ENCODE data around the gene ALG9. TPM values are rescaled to one million over a fixed set of nuclear protein-coding genes. Genes with fewer than 3 reads are reported as not detected.

The ALG9 gene
- total and polyA plus RNA-seq, 7 experiments from 2014 or later, result 14.1 to 30.2 (median 27.8) TPM

DNA sequence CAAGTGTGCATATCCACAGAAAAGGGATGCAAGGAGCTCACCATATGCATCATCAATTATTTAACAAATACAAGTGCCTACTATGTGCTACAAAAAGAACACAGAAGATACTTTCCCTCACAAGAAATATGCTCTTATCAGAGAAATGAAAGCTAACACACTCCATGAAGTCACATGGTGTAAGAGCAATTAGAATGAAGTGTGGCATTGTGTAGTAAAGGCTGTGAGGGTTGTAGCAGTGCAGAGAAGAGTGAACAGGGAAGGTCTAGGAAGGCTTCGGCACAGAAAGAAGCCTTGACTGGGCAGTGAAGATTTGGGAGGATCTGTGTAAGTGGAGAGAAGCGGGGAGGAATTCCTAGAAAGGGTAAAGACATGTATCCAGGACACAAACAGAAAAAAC lies 127.7 kb downstream of the ALG9 start:
- H3K36me3 ChIP-seq (ENCODE audit: control insufficient read depth in 2 of 3, insufficient read depth in 3 of 3, low read length in 3 of 3), result peaks cover 9 to 71% (median 9%) of the 10 kb centered on the region in 3 experiments
- H3K4me1 Mint-ChIP-seq, result peaks cover 0 to 7% (median 2%) of the 10 kb centered on the region in 7 donors
- H3K27me3 ChIP-seq (ENCODE audit: control insufficient read depth in 2 of 2, insufficient read depth in 2 of 2, low read length in 2 of 2), result no peaks in the 10 kb centered on the region
- no peaks in the 10 kb centered on the region for H3K4me1 ChIP-seq (ENCODE audit: control insufficient read depth in 2 of 2, insufficient read depth in 2 of 2, low read length in 2 of 2)
- no peaks in the 10 kb centered on the region for H3K27me3 Mint-ChIP-seq
- CTCF ChIA-PET, result no interaction called here
- no peak overlapping the region for H3K4me3 ChIP-seq (ENCODE audit: low read length)
- H3K9me3 Mint-ChIP-seq, result peaks cover 0 to 3% (median 0%) of the 10 kb centered on the region in 11 donors
- H3K27ac ChIP-seq (ENCODE audit: low read depth, low read length), result no peak overlapping the region
- no peak for ATAC-seq
- H3K36me3 Mint-ChIP-seq, result peaks cover 33 to 67% (median 43%) of the 10 kb centered on the region in 5 donors
- POLR2A ChIA-PET, result no interaction called here
- intact Hi-C loops (cut with micrococcal nuclease), result no loop called here
- H3K27ac Mint-ChIP-seq, result peak overlapping the region in 3 of 9 donors; percentile 1 to 34 (median 3)
- H3K9me3 ChIP-seq (ENCODE audit: control insufficient read depth in 2 of 3, low read length in 3 of 3), result no peaks in the 10 kb centered on the region
- DNase-seq, result no peak
- H3K4me3 Mint-ChIP-seq, result no peak overlapping the region

DNA sequence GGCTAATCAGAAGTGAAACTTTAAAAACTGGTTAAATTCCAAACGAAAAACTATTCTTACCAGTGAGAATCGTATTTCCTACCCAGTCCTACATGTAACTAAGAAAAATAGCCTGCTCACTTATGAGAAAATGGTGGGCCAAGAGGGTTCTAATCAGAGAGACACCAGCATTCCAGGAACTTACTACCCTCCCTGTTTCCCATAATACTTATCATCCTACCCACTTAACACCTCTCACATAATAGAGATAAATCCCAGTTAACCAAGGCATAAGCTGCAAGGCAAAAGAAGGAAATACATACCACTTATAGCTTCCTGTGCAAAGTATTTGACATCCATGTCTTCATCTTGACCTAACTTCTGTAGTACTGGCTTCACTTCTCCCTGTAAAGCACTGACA lies 129.6 kb downstream of the ALG9 start:
- DNase-seq, result no peak

DNA sequence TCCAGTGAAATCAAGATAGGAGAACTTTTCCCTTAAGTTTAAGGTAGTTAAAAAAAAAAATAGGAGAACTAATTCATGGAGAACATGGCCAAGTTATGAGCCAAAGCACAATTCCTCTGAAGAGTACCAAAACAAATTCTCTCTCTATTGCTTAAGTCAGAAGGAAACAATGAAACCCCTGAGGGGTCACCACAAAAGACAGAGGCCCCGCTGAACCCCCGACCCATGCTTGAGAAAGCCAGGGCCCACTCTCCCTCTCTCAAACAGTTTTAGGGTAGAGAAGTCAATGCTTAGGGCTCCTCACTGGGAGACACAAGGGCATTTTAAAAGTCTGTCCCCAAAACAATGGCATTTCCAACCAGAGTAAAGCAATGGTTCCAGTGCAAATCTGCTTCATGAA lies 132.1 kb downstream of the ALG9 start:
- peaks cover 12 to 34% (median 21%) of the 10 kb centered on the region in 5 donors for H3K36me3 Mint-ChIP-seq

More for the DNA sequence above, 129.6 kb downstream of the ALG9 start:
- H3K27ac Mint-ChIP-seq, result peak overlapping the region in 2 of 9 donors; percentile 5 to 17
- peaks cover 2 to 12% (median 5%) of the 10 kb centered on the region in 7 donors for H3K4me1 Mint-ChIP-seq
- peaks cover 27 to 53% (median 34%) of the 10 kb centered on the region in 5 donors for H3K36me3 Mint-ChIP-seq
- no peaks in the 10 kb centered on the region for H3K9me3 ChIP-seq (ENCODE audit: control insufficient read depth in 2 of 3, low read length in 3 of 3)
- no peak for ATAC-seq
- H3K4me3 Mint-ChIP-seq, result no peak overlapping the region
- no peak overlapping the region for H3K4me3 ChIP-seq (ENCODE audit: low read length)
- ChIA-PET POLR2A (interaction anchor here (0.6 kb wide), 1 partner anchor 11 kb away, joined by 3 read pairs; no protein-coding TSS in a partner anchor), CTCF (interaction anchor here (0.9 kb wide), 1 partner anchor 105 kb away, joined by 3 read pairs; no protein-coding TSS in a partner anchor)
- H3K36me3 ChIP-seq (ENCODE audit: control insufficient read depth in 2 of 3, insufficient read depth in 3 of 3, low read length in 3 of 3), result peaks cover 9 to 62% (median 9%) of the 10 kb centered on the region in 3 experiments
- no peaks in the 10 kb centered on the region for H3K4me1 ChIP-seq (ENCODE audit: control insufficient read depth in 2 of 2, insufficient read depth in 2 of 2, low read length in 2 of 2)
- no peaks in the 10 kb centered on the region for H3K27me3 ChIP-seq (ENCODE audit: control insufficient read depth in 2 of 2, insufficient read depth in 2 of 2, low read length in 2 of 2)
- intact Hi-C loops (cut with micrococcal nuclease), result no loop called here
- H3K9me3 Mint-ChIP-seq, result peaks cover 0 to 3% (median 0%) of the 10 kb centered on the region in 11 donors
- no peaks in the 10 kb centered on the region for H3K27me3 Mint-ChIP-seq
- no peak overlapping the region for H3K27ac ChIP-seq (ENCODE audit: low read depth, low read length)

DNA sequence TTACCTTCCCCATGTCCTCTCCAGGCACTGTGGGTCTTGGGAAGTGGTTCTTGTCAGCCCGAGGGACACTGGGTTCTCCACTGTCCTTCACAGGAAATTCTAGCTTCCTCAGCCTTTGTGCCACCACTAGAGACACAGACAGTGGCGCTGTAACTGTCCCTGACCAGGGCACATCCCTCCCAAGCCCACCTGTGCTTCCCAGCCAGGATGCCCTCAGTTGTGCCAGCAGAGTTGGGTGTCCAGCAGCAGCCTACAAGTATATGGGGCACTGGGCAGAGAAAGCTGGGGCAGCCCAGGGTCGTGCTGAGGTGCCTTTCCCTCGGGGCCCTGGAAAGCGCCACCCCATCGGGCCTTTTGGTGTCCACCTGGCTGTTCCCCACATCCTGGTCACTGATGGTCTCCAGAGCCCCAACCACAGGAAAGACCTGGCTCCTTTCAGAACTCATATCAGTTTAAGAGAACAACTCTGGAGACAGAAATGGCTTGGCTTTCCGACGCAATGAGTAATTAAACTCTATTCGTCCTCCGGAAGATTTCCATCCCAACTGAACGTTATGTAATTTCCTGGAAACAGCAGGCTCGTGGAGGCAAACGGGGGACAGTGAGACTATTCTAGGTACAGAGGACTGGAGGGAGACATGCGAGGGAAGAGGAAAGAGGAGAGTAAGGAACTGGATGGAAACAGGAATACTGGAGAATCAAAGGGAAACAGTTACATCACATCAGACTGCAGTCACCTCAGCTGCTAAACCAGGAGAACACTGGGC lies 133.8 kb downstream of the ALG9 start:
- Histone ChIP-seq H3K4me1 (ENCODE audit: control insufficient read depth in 2 of 2, insufficient read depth in 2 of 2, low read length in 2 of 2) (no peaks in the 10 kb centered on the region), H3K9me3 (ENCODE audit: control insufficient read depth in 2 of 3, low read length in 3 of 3) (no peaks in the 10 kb centered on the region), H3K36me3 (ENCODE audit: control insufficient read depth in 2 of 3, insufficient read depth in 3 of 3, low read length in 3 of 3) (peaks cover 0 to 28% (median 0%) of the 10 kb centered on the region in 3 experiments), H3K4me3 (ENCODE audit: low read length) (no peak overlapping the region), H3K27ac (ENCODE audit: low read depth, low read length) (no peak overlapping the region), H3K27me3 (ENCODE audit: control insufficient read depth in 2 of 2, insufficient read depth in 2 of 2, low read length in 2 of 2) (no peaks in the 10 kb centered on the region)
- intact Hi-C loops (cut with micrococcal nuclease), result no loop called here
- ATAC-seq, result no peak
- H3K4me1 Mint-ChIP-seq, result peaks cover 4 to 22% (median 19%) of the 10 kb centered on the region in 7 donors
- ChIA-PET POLR2A (no interaction called here), CTCF (interaction anchor here (0.5 kb wide), 1 partner anchor 194 kb away, joined by 3 read pairs; no protein-coding TSS in a partner anchor)
- no peaks in the 10 kb centered on the region for H3K27me3 Mint-ChIP-seq
- peaks cover 8 to 23% (median 13%) of the 10 kb centered on the region in 5 donors for H3K36me3 Mint-ChIP-seq
- peak overlapping the region in 7 of 9 donors; percentile 6 to 86 (median 36) for H3K27ac Mint-ChIP-seq
- H3K4me3 Mint-ChIP-seq, result no peak overlapping the region
- DNase-seq, result no peak
- no peaks in the 10 kb centered on the region for H3K9me3 Mint-ChIP-seq

More for the DNA sequence above, 132.1 kb downstream of the ALG9 start:
- ChIA-PET CTCF (no interaction called here), POLR2A (no interaction called here)
- Histone ChIP-seq H3K36me3 (ENCODE audit: control insufficient read depth in 2 of 3, insufficient read depth in 3 of 3, low read length in 3 of 3) (peaks cover 0 to 43% (median 4%) of the 10 kb centered on the region in 3 experiments), H3K4me3 (ENCODE audit: low read length) (no peak overlapping the region), H3K27ac (ENCODE audit: low read depth, low read length) (no peak overlapping the region), H3K4me1 (ENCODE audit: control insufficient read depth in 2 of 2, insufficient read depth in 2 of 2, low read length in 2 of 2) (no peaks in the 10 kb centered on the region), H3K27me3 (ENCODE audit: control insufficient read depth in 2 of 2, insufficient read depth in 2 of 2, low read length in 2 of 2) (no peaks in the 10 kb centered on the region), H3K9me3 (ENCODE audit: control insufficient read depth in 2 of 3, low read length in 3 of 3) (no peaks in the 10 kb centered on the region)
- Mint-ChIP-seq H3K4me3 (no peak overlapping the region), H3K9me3 (no peaks in the 10 kb centered on the region), H3K27ac (peak overlapping the region in 4 of 9 donors; percentile 14 to 69 (median 42)), H3K27me3 (no peaks in the 10 kb centered on the region), H3K4me1 (peaks cover 4 to 22% (median 19%) of the 10 kb centered on the region in 7 donors)
- DNase-seq (no peak), ATAC-seq (no peak)
- intact Hi-C loops (cut with micrococcal nuclease), result no loop called here

DNA sequence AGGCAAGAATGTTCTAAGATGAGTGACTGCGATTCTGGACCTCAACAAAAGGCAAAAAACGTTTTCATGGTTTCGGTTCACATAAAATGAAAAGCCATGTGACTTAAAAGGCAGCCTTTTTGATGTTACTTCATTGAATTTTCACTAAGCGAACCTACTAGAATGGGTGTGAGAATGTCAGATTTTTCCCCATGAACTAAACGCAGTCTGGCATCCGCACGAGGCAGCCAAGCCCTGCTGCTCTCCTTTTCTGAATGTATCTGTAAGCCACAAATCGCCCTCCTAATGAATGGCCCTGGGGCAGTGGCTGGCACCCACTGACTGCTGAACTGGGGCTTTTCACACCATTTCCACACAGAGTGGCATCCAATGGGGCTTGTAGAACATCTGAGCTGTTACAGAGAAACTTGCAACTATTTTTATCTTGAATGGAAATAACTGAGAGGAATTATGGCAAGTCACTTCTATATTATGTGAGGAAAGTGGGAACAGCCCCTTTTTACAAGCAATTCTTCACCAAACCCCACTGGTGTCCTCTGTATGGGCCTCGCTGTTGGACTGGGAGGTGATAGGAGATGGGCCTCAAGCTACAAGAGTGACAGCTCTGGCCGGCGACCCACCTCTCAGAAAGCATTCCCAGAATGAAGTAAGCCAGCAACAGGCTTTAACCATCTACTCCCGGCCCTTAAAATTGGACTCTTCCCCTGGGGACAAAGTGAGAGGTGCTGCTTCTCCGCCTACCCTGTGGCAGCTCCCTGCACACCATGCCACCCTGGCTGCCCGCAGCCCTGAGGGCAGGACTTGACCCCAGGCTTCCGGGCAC lies 134.5 kb downstream of the ALG9 start:
- H3K4me1 Mint-ChIP-seq, result peaks cover 4 to 22% (median 19%) of the 10 kb centered on the region in 7 donors
- no peaks in the 10 kb centered on the region for H3K9me3 ChIP-seq (ENCODE audit: control insufficient read depth in 2 of 3, low read length in 3 of 3)
- H3K4me1 ChIP-seq (ENCODE audit: control insufficient read depth in 2 of 2, insufficient read depth in 2 of 2, low read length in 2 of 2), result no peaks in the 10 kb centered on the region
- no peak for ATAC-seq
- H3K36me3 ChIP-seq (ENCODE audit: control insufficient read depth in 2 of 3, insufficient read depth in 3 of 3, low read length in 3 of 3), result peaks cover 0 to 26% (median 0%) of the 10 kb centered on the region in 3 experiments
- peak in 1 of 9 donors; percentile 5 for DNase-seq
- H3K27me3 Mint-ChIP-seq, result no peaks in the 10 kb centered on the region
- no peaks in the 10 kb centered on the region for H3K9me3 Mint-ChIP-seq
- ChIA-PET POLR2A (no interaction called here), CTCF (interaction anchor here (0.5 to 1.2 kb wide), 2 partner anchors 25 to 195 kb away, joined by 3 to 4 read pairs; no protein-coding TSS in a partner anchor)
- H3K36me3 Mint-ChIP-seq, result peaks cover 8 to 22% (median 12%) of the 10 kb centered on the region in 5 donors
- peak overlapping the region in 1 of 10 donors; percentile 10 for H3K4me3 Mint-ChIP-seq
- no peak overlapping the region for H3K4me3 ChIP-seq (ENCODE audit: low read length)
- no peaks in the 10 kb centered on the region for H3K27me3 ChIP-seq (ENCODE audit: control insufficient read depth in 2 of 2, insufficient read depth in 2 of 2, low read length in 2 of 2)
- intact Hi-C loops (cut with micrococcal nuclease), result no loop called here
- H3K27ac ChIP-seq (ENCODE audit: low read depth, low read length), result no peak overlapping the region
- peak overlapping the region in 8 of 9 donors; percentile 44 to 86 (median 63) for H3K27ac Mint-ChIP-seq

Data from naive thymus-derived CD4-positive, alpha-beta T cell (primary cell).